H9 (cell line): ENCODE measurements around the gene PIAS2. TPM values are rescaled to one million over a fixed set of nuclear protein-coding genes. Genes with fewer than 3 reads are reported as not detected.
A peak's percentile ranks its signal among the peaks of the same experiment; 100 is the strongest.
"Not testable (repeated sequence)": the region's sequence is repeated elsewhere in the genome, so short reads cannot be mapped to it uniquely, and the experiment has no call there.

Experiments
- DNase-seq: peaks from one replicate; pipeline ENCODE4 v3.0.0-alpha.2; 2017
- H2AFZ ChIP-seq: one replicate; pipeline ENCODE4 v1.6.1; 2013; ENCODE audit warnings: mild to moderate bottlenecking, low read length, control low read depth, moderate library complexity
- H2AK5ac ChIP-seq: 2 replicates; pipeline ENCODE4 v1.6.1; 2013; ENCODE audit warnings: low read length, control low read depth, mixed read lengths; ENCODE audit not compliant: insufficient read length
- H2BK120ac ChIP-seq: one replicate; pipeline ENCODE4 v1.6.1; 2013; ENCODE audit warnings: low read depth, mild to moderate bottlenecking, low read length, control low read depth, inconsistent platforms; ENCODE audit not compliant: poor library complexity, severe bottlenecking
- H2BK12ac ChIP-seq: 2 replicates; pipeline ENCODE4 v1.6.1; 2013; ENCODE audit warnings: low read length, control low read depth, mixed read lengths, low read depth; ENCODE audit not compliant: insufficient read length
- H2BK15ac ChIP-seq: 2 replicates; pipeline ENCODE4 v1.6.1; 2013; ENCODE audit warnings: low read depth, low read length, control low read depth
- H2BK20ac ChIP-seq: one replicate; pipeline ENCODE4 v1.6.1; 2013; ENCODE audit warnings: low read depth, mild to moderate bottlenecking, low read length, control low read depth, inconsistent platforms; ENCODE audit not compliant: poor library complexity, severe bottlenecking
- H2BK5ac ChIP-seq: 2 replicates; pipeline ENCODE4 v1.6.1; 2013; ENCODE audit warnings: low read length, control low read depth, mixed read lengths; ENCODE audit not compliant: insufficient read length
- H3K14ac ChIP-seq: 2 replicates; pipeline ENCODE4 v1.6.1; 2013; ENCODE audit warnings: low read length, control low read depth; ENCODE audit not compliant: insufficient read depth
- H3K18ac ChIP-seq: 2 replicates; pipeline ENCODE4 v1.6.1; 2013; ENCODE audit warnings: low read depth, mild to moderate bottlenecking, mixed read lengths, low read length, control low read depth; ENCODE audit not compliant: insufficient read length
- H3K23ac ChIP-seq: 2 replicates; pipeline ENCODE4 v1.6.1; 2013; ENCODE audit warnings: low read length, control low read depth, mixed read lengths, low read depth; ENCODE audit not compliant: insufficient read length
- H3K23me2 ChIP-seq: 2 replicates; pipeline ENCODE4 v1.6.1; 2013; ENCODE audit warnings: low read depth, mild to moderate bottlenecking, mixed read lengths, low read length, control low read depth; ENCODE audit not compliant: insufficient read length, poor library complexity, severe bottlenecking
- H3K27ac ChIP-seq: 2 replicates; pipeline ENCODE4 v1.5.1; 2013; ENCODE audit warnings: low read length, control low read depth, mixed read lengths, low read depth; ENCODE audit not compliant: insufficient read length
- H3K27me3 ChIP-seq: 2 replicates; pipeline ENCODE4 v1.6.1; 2013; ENCODE audit warnings: low read length, control low read depth, inconsistent platforms; ENCODE audit not compliant: insufficient read depth
- H3K4ac ChIP-seq: 2 replicates; pipeline ENCODE4 v1.6.1; 2013; ENCODE audit warnings: low read depth, mild to moderate bottlenecking, control low read depth, inconsistent platforms, low read length, moderate library complexity
- H3K4me1 ChIP-seq: 2 replicates; pipeline ENCODE4 v1.6.1; 2013; ENCODE audit warnings: low read length, control low read depth, inconsistent platforms; ENCODE audit not compliant: insufficient read depth
- H3K4me2 ChIP-seq: 2 replicates; pipeline ENCODE4 v1.6.1; 2013; ENCODE audit warnings: low read length, control low read depth, mixed read lengths; ENCODE audit not compliant: insufficient read length, insufficient read depth
- H3K56ac ChIP-seq: 2 replicates; pipeline ENCODE4 v1.6.1; 2013; ENCODE audit warnings: low read depth, mild to moderate bottlenecking, mixed read lengths, low read length, control low read depth; ENCODE audit not compliant: insufficient read length
- H3K79me1 ChIP-seq: 2 replicates; pipeline ENCODE4 v1.6.1; 2013; ENCODE audit warnings: low read depth, mild to moderate bottlenecking, moderate library complexity, low read length, control low read depth, inconsistent platforms; ENCODE audit not compliant: insufficient read depth, poor library complexity, severe bottlenecking
- H3K79me2 ChIP-seq: 2 replicates; pipeline ENCODE4 v1.6.1; 2013; ENCODE audit warnings: low read length, control low read depth, inconsistent platforms; ENCODE audit not compliant: insufficient read depth
- H3K9ac ChIP-seq: 2 replicates; pipeline ENCODE4 v1.6.1; 2013; ENCODE audit warnings: low read length, control low read depth, mixed read lengths; ENCODE audit not compliant: insufficient read length; ENCODE audit errors: extremely low read depth
- H3K9me3 ChIP-seq: one replicate; pipeline ENCODE4 v1.6.1; 2013; ENCODE audit warnings: low read depth, low read length, inconsistent platforms; ENCODE audit not compliant: control insufficient read depth
- H3T11ph ChIP-seq: one replicate; pipeline ENCODE4 v1.6.1; 2013; ENCODE audit warnings: mild to moderate bottlenecking, low read length, control low read depth, inconsistent platforms
- H4K20me1 ChIP-seq: one replicate; pipeline ENCODE4 v1.6.1; 2013; ENCODE audit not compliant: control insufficient read depth, insufficient read length, insufficient read depth
- H4K5ac ChIP-seq: 2 replicates; pipeline ENCODE4 v1.6.1; 2013; ENCODE audit warnings: low read depth, mild to moderate bottlenecking, mixed read lengths, low read length, control low read depth; ENCODE audit not compliant: insufficient read length
- H4K8ac ChIP-seq: replicated peaks from 2 replicates; pipeline ENCODE4 v1.6.1; 2013; ENCODE audit warnings: low read length, control low read depth, mixed read lengths, low read depth; ENCODE audit not compliant: insufficient read length
- H4K91ac ChIP-seq: 2 replicates; pipeline ENCODE4 v1.6.1; 2013; ENCODE audit warnings: low read depth, mild to moderate bottlenecking, moderate library complexity, mixed read lengths, low read length, control low read depth; ENCODE audit not compliant: insufficient read length
- H3K27ac Mint-ChIP-seq, 3 experiments: 2 replicates in 2 of 3; 3 replicates in 1 of 3; pipeline ENCODE4 v1.8.0; 2020 to 2021; ENCODE audit warnings: mixed read lengths in 3 of 3, mild to moderate bottlenecking in 1 of 3, moderate library complexity in 1 of 3
- H3K27me3 Mint-ChIP-seq: 2 replicates; pipeline ENCODE4 v1.8.0; 2021; ENCODE audit warnings: low read depth, mild to moderate bottlenecking, moderate library complexity, mixed read lengths
- H3K36me3 Mint-ChIP-seq, 3 experiments: 2 replicates in 2 of 3; 3 replicates in 1 of 3; pipeline ENCODE4 v1.8.0; 2020 to 2021; ENCODE audit warnings: low read depth in 3 of 3, mixed read lengths in 3 of 3; ENCODE audit not compliant: insufficient read depth in 1 of 3
- H3K4me1 Mint-ChIP-seq, 2 experiments: 2 replicates each; pipeline ENCODE4 v1.8.0; 2020; ENCODE audit warnings: mixed read lengths in 2 of 2
- H3K4me3 Mint-ChIP-seq, 2 experiments: 2 replicates in 1 of 2; 3 replicates in 1 of 2; pipeline ENCODE4 v1.8.0; 2020 to 2021; ENCODE audit warnings: mild to moderate bottlenecking in 2 of 2, mixed read lengths in 2 of 2, moderate library complexity in 1 of 2
- H3K9me3 Mint-ChIP-seq, 2 experiments: 2 replicates in 1 of 2; 3 replicates in 1 of 2; pipeline ENCODE4 v1.8.0; 2020; ENCODE audit warnings: mild to moderate bottlenecking in 2 of 2, mixed read lengths in 2 of 2, moderate library complexity in 1 of 2
- CTCF ChIP-seq: fragments of 200-600 bp; sonication (generic); conservative IDR thresholded peaks from 3 replicates; pipeline ENCODE4 v1.8.0; 2021; ENCODE audit warnings: antibody characterized with exemption, mild to moderate bottlenecking
- WGBS: extraction: QIAGEN DNeasy Blood & Tissue Kit; methylation state at CpG from one replicate; pipeline ENCODE4 v1.1.7; 2013; ENCODE audit warnings: missing lambda C conversion rate, low lambda C conversion rate, mixed read lengths; ENCODE audit not compliant: insufficient read length; ENCODE audit errors: extremely low coverage; 5-methylcytosine and 5-hydroxymethylcytosine counted together
- long read RNA-seq: library from polyadenylated mRNA; unstranded; transcript quantifications from one replicate; pipeline ENCODE4 v2.0.0, GENCODE V29; 2020
- total RNA-seq: library from RNA; stranded (reverse); gene quantifications from 2 replicates; pipeline ENCODE4 v1.2.1, GENCODE V29; 2021

Gene PIAS2, protein sequence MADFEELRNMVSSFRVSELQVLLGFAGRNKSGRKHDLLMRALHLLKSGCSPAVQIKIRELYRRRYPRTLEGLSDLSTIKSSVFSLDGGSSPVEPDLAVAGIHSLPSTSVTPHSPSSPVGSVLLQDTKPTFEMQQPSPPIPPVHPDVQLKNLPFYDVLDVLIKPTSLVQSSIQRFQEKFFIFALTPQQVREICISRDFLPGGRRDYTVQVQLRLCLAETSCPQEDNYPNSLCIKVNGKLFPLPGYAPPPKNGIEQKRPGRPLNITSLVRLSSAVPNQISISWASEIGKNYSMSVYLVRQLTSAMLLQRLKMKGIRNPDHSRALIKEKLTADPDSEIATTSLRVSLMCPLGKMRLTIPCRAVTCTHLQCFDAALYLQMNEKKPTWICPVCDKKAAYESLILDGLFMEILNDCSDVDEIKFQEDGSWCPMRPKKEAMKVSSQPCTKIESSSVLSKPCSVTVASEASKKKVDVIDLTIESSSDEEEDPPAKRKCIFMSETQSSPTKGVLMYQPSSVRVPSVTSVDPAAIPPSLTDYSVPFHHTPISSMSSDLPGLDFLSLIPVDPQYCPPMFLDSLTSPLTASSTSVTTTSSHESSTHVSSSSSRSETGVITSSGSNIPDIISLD
- 53.9 and 58.4 TPM in 2 replicates for total RNA-seq
- long read RNA-seq, full-length matches to known transcripts, result 52 of 95 reads
- long read RNA-seq, partial matches to known transcripts, result 17 of 95 reads
- long read RNA-seq, other reads (novel, unspliced or antisense), result 26 of 95 reads

DNA sequence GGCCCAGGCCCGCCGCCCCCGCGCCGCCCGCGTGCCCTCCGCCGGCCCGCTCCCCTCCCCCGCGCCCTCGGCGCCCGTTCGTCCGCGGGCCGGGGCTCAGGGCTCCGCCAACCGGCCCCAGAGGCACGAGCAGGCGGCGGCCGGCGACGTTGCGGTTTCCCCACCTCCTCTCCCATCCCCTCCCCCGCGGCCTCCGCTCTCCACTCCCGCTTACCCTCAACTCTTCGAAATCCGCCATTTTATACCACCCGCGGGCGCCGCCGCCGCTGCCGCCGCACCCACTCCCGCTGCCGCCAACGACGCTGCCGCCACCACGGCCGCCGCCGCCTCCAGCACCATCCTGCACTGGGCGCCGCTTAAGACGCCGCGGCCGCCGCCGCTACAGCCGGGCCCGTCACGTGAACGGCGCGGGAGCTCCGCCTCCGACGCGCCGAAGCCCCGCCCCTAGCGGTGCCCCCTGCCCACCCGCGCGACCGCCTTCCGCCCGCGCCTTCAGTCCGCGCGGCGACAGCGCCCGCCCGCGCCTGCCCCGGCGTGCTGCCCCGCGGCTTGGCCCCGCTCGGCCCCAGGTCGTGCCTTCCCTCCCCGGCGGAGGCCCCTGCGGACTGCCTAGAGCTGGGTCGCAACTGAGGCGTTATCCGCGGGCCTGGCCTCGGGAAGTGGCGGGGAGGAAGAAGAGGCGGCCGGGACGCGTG is at the start of gene PIAS2, which contains the start of gene KATNAL2:
Gene PIAS2 (minus strand): TSS at position 400 of the 695 bp plus-strand sequence. CDS start 162 bp downstream, at position 238.
Gene KATNAL2 (plus strand): TSS at position 495 of the 695 bp plus-strand sequence. CDS start 29,271 bp downstream, outside the sequence.
- H3K9ac ChIP-seq, result peak within 1 kb of the TSS; percentile 73
- TF ChIP-seq CTCF, result no peak
- H3K9me3 ChIP-seq, result no peaks in the 10 kb centered on the region
- 0 out of 7 replicates have a peak, but pooled peaks cover 0 to 2% (median 0%) of the 10 kb centered on the region in 3 experiments for H3K36me3 Mint-ChIP-seq
- H2BK20ac ChIP-seq, result no peak within 1 kb of the TSS
- H2BK120ac ChIP-seq, result peak within 1 kb of the TSS; percentile 80
- H3K23ac ChIP-seq, result no peak within 1 kb of the TSS
- H3K4me1 ChIP-seq, result peaks cover 4% of the 10 kb centered on the region
- H2BK5ac ChIP-seq, result no peak within 1 kb of the TSS
- H3K27me3 ChIP-seq, result no peaks in the 10 kb centered on the region
- no peak within 1 kb of the TSS for H2BK12ac ChIP-seq
- no peak within 1 kb of the TSS for H2BK15ac ChIP-seq
- no peak within 1 kb of the TSS for H2AFZ ChIP-seq
- DNase-seq, result peak; percentile 81
- H3K79me2 ChIP-seq, result peaks cover 17% of the 10 kb centered on the region; the same call in 1 of the 2 replicates
- H3K56ac ChIP-seq, result no peak within 1 kb of the TSS
- H3K79me1 ChIP-seq, result peaks cover 3% of the 10 kb centered on the region
- peaks cover 11% of the 10 kb centered on the region for H3K23me2 ChIP-seq
- peaks cover 51 to 53% of the 10 kb centered on the region in 2 experiments for H3K4me1 Mint-ChIP-seq
- H3K4ac ChIP-seq, result no peak within 1 kb of the TSS; the same call in 1 of the 2 replicates
- H4K8ac ChIP-seq, result no peak within 1 kb of the TSS
- peak within 1 kb of the TSS; percentile 66 for H3K14ac ChIP-seq
- no peak within 1 kb of the TSS for H2AK5ac ChIP-seq
- no peaks in the 10 kb centered on the region for H3K9me3 Mint-ChIP-seq
- peak within 1 kb of the TSS; percentile 98 to 99 (median 98) for H3K27ac Mint-ChIP-seq
- no peak within 1 kb of the TSS for H4K91ac ChIP-seq
- no peaks in the 10 kb centered on the region for H3K27me3 Mint-ChIP-seq
- peak within 1 kb of the TSS; percentile 80 for H3K4me2 ChIP-seq
- peak within 1 kb of the TSS; percentile 55 for H3K18ac ChIP-seq
- no CpG with 5 or more reads among the region's 107 CpGs for WGBS
- no peaks in the 10 kb centered on the region for H4K20me1 ChIP-seq
- H3T11ph ChIP-seq, result no peak within 1 kb of the TSS
- H4K5ac ChIP-seq, result no peak within 1 kb of the TSS
- peak within 1 kb of the TSS; percentile 64 for H3K27ac ChIP-seq
- H3K4me3 Mint-ChIP-seq, result peak within 1 kb of the TSS; percentile 88 to 90

DNA sequence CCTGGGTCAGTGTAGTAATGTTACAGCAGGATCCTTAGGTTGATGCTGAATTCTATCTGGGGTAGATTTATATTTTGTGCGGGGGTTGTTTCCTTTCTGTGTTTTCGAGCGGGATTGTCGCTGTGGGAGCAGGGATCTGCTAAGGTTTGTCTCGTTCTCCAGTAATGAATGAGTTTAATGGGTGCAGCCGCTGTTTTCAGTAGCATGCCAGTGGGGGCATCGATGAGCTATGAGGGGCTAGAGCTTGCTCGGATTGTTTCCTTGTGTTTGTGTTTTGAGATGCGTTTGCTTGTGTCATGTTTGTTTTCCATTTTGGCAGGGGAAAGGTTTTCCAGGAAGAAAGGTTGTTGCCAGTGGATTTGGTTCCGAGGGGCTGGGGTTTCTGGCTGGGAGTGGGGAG is 49.0 kb upstream of the PIAS2 start:
- not testable (repeated sequence) for H2AFZ ChIP-seq, H3K27me3 Mint-ChIP-seq, H2AK5ac ChIP-seq, H3K4ac ChIP-seq, H3K4me1 Mint-ChIP-seq, H2BK20ac ChIP-seq, H3K4me1 ChIP-seq, H4K20me1 ChIP-seq, H3K27ac ChIP-seq, H4K8ac ChIP-seq, H2BK120ac ChIP-seq, H2BK15ac ChIP-seq, H2BK5ac ChIP-seq, H3K56ac ChIP-seq, H3K36me3 Mint-ChIP-seq, H3K9me3 ChIP-seq, H3K23ac ChIP-seq, H3K18ac ChIP-seq, H3K79me1 ChIP-seq, H4K5ac ChIP-seq, DNase-seq, H3T11ph ChIP-seq, H2BK12ac ChIP-seq, H3K27ac Mint-ChIP-seq, H3K9ac ChIP-seq, H3K27me3 ChIP-seq, H3K4me2 ChIP-seq, H3K9me3 Mint-ChIP-seq, H4K91ac ChIP-seq, H3K79me2 ChIP-seq, H3K14ac ChIP-seq, H3K23me2 ChIP-seq, H3K4me3 Mint-ChIP-seq
- no CpG with 5 or more reads among the region's 10 CpGs for WGBS
